NCI-H1930 (cell line): ENCODE data around the gene FNDC3B.

Source experiments
- DNase-seq, 2 experiments: peaks; one replicate each; lab custom pipeline; 2025; lab: John Stamatoyannopoulos, UW

FNDC3B gene

GRCh38 chr3:172402892-172403643 lies 363.7 kb downstream of the FNDC3B start:
- DNase-seq = no peak

- no peak for DNase-seq
These were observed 365.0 kb downstream of the FNDC3B start for GRCh38 chr3:172404237-172404962.

GRCh38 chr3:172405914-172406313 lies 366.5 kb downstream of the FNDC3B start:
- no peak for DNase-seq

- DNase-seq = no peak
These were observed 368.5 kb downstream of the FNDC3B start for GRCh38 chr3:172407872-172408271.

- DNase-seq = no peak
These were observed 371.5 kb downstream of the FNDC3B start for GRCh38 chr3:172410702-172411477.

- no peak for DNase-seq
These were observed 372.1 kb downstream of the FNDC3B start for GRCh38 chr3:172411478-172411947.

GRCh38 chr3:172415323-172415722 lies 375.9 kb downstream of the FNDC3B start:
- no peak for DNase-seq

- no peak for DNase-seq
These were observed 398.3 kb downstream of the FNDC3B start for GRCh38 chr3:172437713-172438112.

GRCh38 chr3:172438186-172438585 lies 398.8 kb downstream of the FNDC3B start:
- DNase-seq = no peak

GRCh38 chr3:172441581-172441980 lies 402.2 kb downstream of the FNDC3B start:
- DNase-seq = no peak

GRCh38 chr3:172442606-172443005 lies 403.2 kb downstream of the FNDC3B start:
- DNase-seq = no peak

- no peak for DNase-seq
These were observed 405.4 kb downstream of the FNDC3B start for GRCh38 chr3:172444821-172445220.

- no peak for DNase-seq
These were observed 406.8 kb downstream of the FNDC3B start for GRCh38 chr3:172446198-172446597.

- no peak for DNase-seq
These were observed 408.5 kb downstream of the FNDC3B start, which contains the start of gene GHSR for GRCh38 chr3:172447611-172448579. TSS of gene GHSR (minus strand) at chr3:172448456. CDS start at chr3:172448413, 43 bp downstream.

- DNase-seq = no peak
These were observed 409.5 kb downstream of the FNDC3B start for GRCh38 chr3:172448661-172449465.

- DNase-seq = no peak
These were observed 410.2 kb downstream of the FNDC3B start for GRCh38 chr3:172449466-172450149.
